Ascending aorta (tissue), 2 donors: ENCODE data around the gene C1QTNF4. TPM values are rescaled to one million over a fixed set of nuclear protein-coding genes. Genes with fewer than 3 reads are reported as not detected.

Experiments used
- DNase-seq, 2 donors: peaks; one replicate each; pipeline ENCODE4 v3.0.0-alpha.2; 2019; ENCODE audit warnings: low spot score in 2 of 2
- H3K27ac ChIP-seq, 2 donors: fragments of 200-600 bp; sonication (generic); one replicate each; pipeline ENCODE4 v1.5.1; 2016 to 2017; ENCODE audit warnings: mild to moderate bottlenecking in 1 of 2
- H3K27me3 ChIP-seq: fragments of 200-600 bp; sonication (generic); one replicate; pipeline ENCODE4 v1.5.1; 2017
- H3K36me3 ChIP-seq, 2 donors: fragments of 200-600 bp; sonication (generic); one replicate each; pipeline ENCODE4 v1.5.1; 2016
- H3K4me1 ChIP-seq, 2 donors: fragments of 200-600 bp; sonication (generic); one replicate each; pipeline ENCODE4 v1.5.1; 2016 to 2017; ENCODE audit warnings: mild to moderate bottlenecking in 1 of 2
- H3K4me3 ChIP-seq, 2 donors: fragments of 200-600 bp; sonication (generic); one replicate each; pipeline ENCODE4 v1.5.1; 2016 to 2017; ENCODE audit warnings: mild to moderate bottlenecking in 1 of 2
- H3K9me3 ChIP-seq, 2 donors: fragments of 200-600 bp; sonication (generic); one replicate each; pipeline ENCODE4 v1.5.1; 2016
- CTCF ChIP-seq, 3 experiments: fragments of 200-600 bp in 2 of 3; fragments of 450-650 bp in 1 of 3; sonication (generic) in 2 of 3; IDR thresholded peaks; one replicate each; pipeline ENCODE4 v1.5.1; 2016 to 2019; ENCODE audit warnings: antibody characterized with exemption in 3 of 3, mild to moderate bottlenecking in 1 of 3, moderate library complexity in 1 of 3
- intact Hi-C: fragments of 100-400 bp; cut with DNase I; formaldehyde crosslinking; loops from one replicate; pipeline ENCODE4 v1.15.1; 2023
- total RNA-seq: library from RNA; depleted of rRNA; stranded (reverse); fragments of >200 nt; gene quantifications from one replicate; pipeline ENCODE4 v1.1.0, GENCODE V29; 2016

C1QTNF4 gene
- total RNA-seq, 1 donor from 2014 or later: not detected

GRCh38 chr11:47545298-47545697 is 48.9 kb downstream of the C1QTNF4 start:
- no peak for TF ChIP-seq CTCF (IDR thresholded peaks at IDR 0.05)
- no peaks in the 10 kb centered on the region for H3K27me3 ChIP-seq
- intact Hi-C loops: no loop called here
- no peak overlapping the region for H3K27ac ChIP-seq
- H3K4me3 ChIP-seq: no peak overlapping the region
- DNase-seq: no peak
- no peaks in the 10 kb centered on the region for H3K36me3 ChIP-seq
- H3K4me1 ChIP-seq: peaks cover 0 to 20% of the 10 kb centered on the region in 2 donors
- H3K9me3 ChIP-seq: no peaks in the 10 kb centered on the region

GRCh38 chr11:47541070-47541469 is 53.1 kb downstream of the C1QTNF4 start:
- H3K4me3 ChIP-seq: no peak overlapping the region
- H3K36me3 ChIP-seq: no peaks in the 10 kb centered on the region
- intact Hi-C loops: no loop called here
- no peaks in the 10 kb centered on the region for H3K9me3 ChIP-seq
- no peak for DNase-seq
- no peak for TF ChIP-seq CTCF (IDR thresholded peaks at IDR 0.05)
- no peak overlapping the region for H3K27ac ChIP-seq
- peaks cover 0 to 20% of the 10 kb centered on the region in 2 donors for H3K4me1 ChIP-seq
- no peaks in the 10 kb centered on the region for H3K27me3 ChIP-seq

GRCh38 chr11:47539681-47540039 is 54.6 kb downstream of the C1QTNF4 start:
- no peak for DNase-seq
- no peak for TF ChIP-seq CTCF (IDR thresholded peaks at IDR 0.05)
- no peak overlapping the region for H3K4me3 ChIP-seq
- no peaks in the 10 kb centered on the region for H3K9me3 ChIP-seq
- no peaks in the 10 kb centered on the region for H3K27me3 ChIP-seq
- intact Hi-C loops: no loop called here
- H3K4me1 ChIP-seq: peaks cover 0 to 24% of the 10 kb centered on the region in 2 donors
- H3K36me3 ChIP-seq: no peaks in the 10 kb centered on the region
- H3K27ac ChIP-seq: no peak overlapping the region

Other genes starting within 250 kb of the C1QTNF4 start
- not detected for gene MYBPC3, start 241.7 kb downstream of the C1QTNF4 start, total RNA-seq
- 98.2 TPM for gene SPI1, start 215.9 kb downstream of the C1QTNF4 start, total RNA-seq
- 246 TPM for gene SLC39A13, start 185.8 kb downstream of the C1QTNF4 start, total RNA-seq
- gene PSMC3, start 168.0 kb downstream of the C1QTNF4 start, total RNA-seq: 34.8 TPM
- not detected for gene RAPSN, start 145.3 kb downstream of the C1QTNF4 start, total RNA-seq
- 68.9 TPM for gene CELF1, start 41.3 kb downstream of the C1QTNF4 start, total RNA-seq
- gene PTPMT1, start 28.8 kb downstream of the C1QTNF4 start, total RNA-seq: 215 TPM
- 14.8 TPM for gene KBTBD4, start 15.4 kb downstream of the C1QTNF4 start, total RNA-seq
- 19.9 TPM for gene NDUFS3, start 15.3 kb downstream of the C1QTNF4 start, total RNA-seq
- gene FAM180B, start 7.7 kb downstream of the C1QTNF4 start, total RNA-seq: not detected
- gene MTCH2, start 48.1 kb upstream of the C1QTNF4 start, total RNA-seq: 55.9 TPM
- gene AGBL2, start 121.0 kb upstream of the C1QTNF4 start, total RNA-seq: not detected
- gene FNBP4, start 172.9 kb upstream of the C1QTNF4 start, total RNA-seq: 61.4 TPM